ENCODE results near the gene PCDHA3.
"Not testable (repeated sequence)": the region's sequence is repeated elsewhere in the genome, so short reads cannot be mapped to it uniquely, and the experiment has no call there.

The PCDHA3 gene

GRCh38 chr5:140842798-140843733 lies 42.2 kb downstream of the PCDHA3 start:
- DNase-seq (ENCODE audit: low spot score): no peak
- TF ChIP-seq, protein P1, sequence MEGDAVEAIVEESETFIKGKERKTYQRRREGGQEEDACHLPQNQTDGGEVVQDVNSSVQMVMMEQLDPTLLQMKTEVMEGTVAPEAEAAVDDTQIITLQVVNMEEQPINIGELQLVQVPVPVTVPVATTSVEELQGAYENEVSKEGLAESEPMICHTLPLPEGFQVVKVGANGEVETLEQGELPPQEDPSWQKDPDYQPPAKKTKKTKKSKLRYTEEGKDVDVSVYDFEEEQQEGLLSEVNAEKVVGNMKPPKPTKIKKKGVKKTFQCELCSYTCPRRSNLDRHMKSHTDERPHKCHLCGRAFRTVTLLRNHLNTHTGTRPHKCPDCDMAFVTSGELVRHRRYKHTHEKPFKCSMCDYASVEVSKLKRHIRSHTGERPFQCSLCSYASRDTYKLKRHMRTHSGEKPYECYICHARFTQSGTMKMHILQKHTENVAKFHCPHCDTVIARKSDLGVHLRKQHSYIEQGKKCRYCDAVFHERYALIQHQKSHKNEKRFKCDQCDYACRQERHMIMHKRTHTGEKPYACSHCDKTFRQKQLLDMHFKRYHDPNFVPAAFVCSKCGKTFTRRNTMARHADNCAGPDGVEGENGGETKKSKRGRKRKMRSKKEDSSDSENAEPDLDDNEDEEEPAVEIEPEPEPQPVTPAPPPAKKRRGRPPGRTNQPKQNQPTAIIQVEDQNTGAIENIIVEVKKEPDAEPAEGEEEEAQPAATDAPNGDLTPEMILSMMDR (IDR thresholded peaks at IDR 0.05; ENCODE audit: extremely low read depth, missing control alignments): no peak

DNA sequence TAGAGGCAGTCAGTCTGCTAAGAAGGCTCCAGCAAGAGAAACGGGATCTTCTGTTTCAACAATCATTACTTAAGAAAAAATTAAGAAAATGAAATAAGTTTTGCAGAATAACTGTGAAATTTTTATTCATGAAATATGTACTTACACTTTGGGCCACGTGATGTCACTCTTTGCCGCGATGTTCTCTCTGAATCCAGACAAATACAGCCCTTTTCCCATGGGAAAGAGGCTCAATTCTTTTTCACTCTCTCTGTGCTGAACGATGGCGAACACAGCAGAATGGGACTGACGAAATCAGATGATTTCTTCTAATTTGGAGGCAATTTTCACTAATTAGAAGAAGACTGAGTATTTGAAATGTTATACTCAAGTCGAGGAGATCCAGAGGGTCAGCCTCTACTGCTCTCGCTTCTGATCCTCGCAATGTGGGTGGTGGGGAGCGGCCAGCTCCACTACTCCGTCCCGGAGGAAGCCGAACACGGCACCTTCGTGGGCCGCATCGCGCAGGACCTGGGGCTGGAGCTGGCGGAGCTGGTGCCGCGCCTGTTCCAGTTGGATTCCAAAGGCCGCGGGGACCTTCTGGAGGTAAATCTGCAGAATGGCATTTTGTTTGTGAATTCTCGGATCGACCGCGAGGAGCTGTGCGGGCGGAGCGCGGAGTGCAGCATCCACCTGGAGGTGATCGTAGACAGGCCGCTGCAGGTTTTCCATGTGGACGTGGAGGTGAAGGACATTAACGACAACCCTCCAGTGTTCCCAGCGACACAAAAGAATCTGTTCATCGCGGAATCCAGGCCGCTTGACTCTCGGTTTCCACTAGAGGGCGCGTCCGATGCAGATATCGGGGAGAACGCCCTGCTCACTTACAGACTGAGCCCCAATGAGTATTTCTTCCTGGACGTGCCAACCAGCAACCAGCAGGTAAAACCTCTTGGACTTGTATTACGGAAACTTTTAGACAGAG lies 47.6 kb downstream of the PCDHA3 start, which contains the start of gene PCDHA9:
Gene PCDHA9 (plus strand): TSS at position 244 of the 964 bp plus-strand sequence. CDS start 114 bp downstream, at position 358.
- DNase-seq (ENCODE audit: low spot score): not testable (repeated sequence)

DNA sequence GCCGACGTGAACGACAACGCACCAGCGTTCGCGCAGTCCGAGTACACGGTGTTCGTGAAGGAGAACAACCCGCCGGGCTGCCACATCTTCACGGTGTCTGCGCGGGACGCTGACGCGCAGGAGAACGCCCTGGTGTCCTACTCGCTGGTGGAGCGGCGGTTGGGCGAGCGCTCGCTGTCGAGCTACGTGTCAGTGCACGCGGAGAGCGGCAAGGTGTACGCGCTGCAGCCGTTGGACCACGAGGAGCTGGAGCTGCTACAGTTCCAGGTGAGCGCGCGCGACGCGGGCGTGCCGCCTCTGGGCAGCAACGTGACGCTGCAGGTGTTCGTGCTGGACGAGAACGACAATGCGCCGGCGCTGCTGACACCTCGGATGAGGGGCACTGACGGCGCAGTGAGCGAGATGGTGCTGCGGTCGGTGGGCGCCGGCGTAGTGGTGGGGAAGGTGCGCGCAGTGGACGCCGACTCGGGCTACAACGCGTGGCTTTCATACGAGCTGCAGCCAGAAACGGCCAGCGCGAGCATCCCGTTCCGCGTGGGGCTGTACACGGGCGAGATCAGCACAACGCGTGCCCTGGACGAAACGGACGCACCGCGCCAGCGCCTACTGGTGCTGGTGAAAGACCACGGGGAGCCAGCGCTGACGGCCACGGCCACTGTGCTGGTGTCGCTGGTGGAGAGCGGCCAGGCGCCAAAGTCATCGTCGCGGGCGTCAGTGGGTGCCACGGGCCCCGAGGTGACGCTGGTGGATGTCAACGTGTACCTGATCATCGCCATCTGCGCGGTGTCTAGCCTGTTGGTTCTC lies 49.2 kb downstream of the PCDHA3 start:
- not testable (repeated sequence) for DNase-seq (ENCODE audit: low spot score)
